IPS-18a (cell line): Measurements from ENCODE around the gene GFRA1.

Experiments
- H3K27ac ChIP-seq: one replicate; pipeline ENCODE4 v1.5.1; 2013; ENCODE audit warnings: low read length
- H3K27me3 ChIP-seq: one replicate; pipeline ENCODE4 v1.6.1; 2013; ENCODE audit warnings: mild to moderate bottlenecking, low read length; ENCODE audit not compliant: control insufficient read depth, insufficient read depth
- H3K36me3 ChIP-seq: one replicate; pipeline ENCODE4 v1.6.1; 2013; ENCODE audit warnings: low read depth, low read length; ENCODE audit not compliant: control insufficient read depth
- H3K4me1 ChIP-seq: one replicate; pipeline ENCODE4 v1.6.1; 2013; ENCODE audit warnings: low read depth, low read length; ENCODE audit not compliant: control insufficient read depth
- H3K4me3 ChIP-seq: one replicate; pipeline ENCODE4 v1.5.1; 2013; ENCODE audit warnings: low read length
- H3K9ac ChIP-seq: one replicate; pipeline ENCODE4 v1.6.1; 2013; ENCODE audit warnings: mild to moderate bottlenecking, low read length, moderate library complexity
- H3K9me3 ChIP-seq: one replicate; pipeline ENCODE4 v1.6.1; 2013; ENCODE audit warnings: low read depth, low read length; ENCODE audit not compliant: control insufficient read depth

Gene GFRA1

DNA sequence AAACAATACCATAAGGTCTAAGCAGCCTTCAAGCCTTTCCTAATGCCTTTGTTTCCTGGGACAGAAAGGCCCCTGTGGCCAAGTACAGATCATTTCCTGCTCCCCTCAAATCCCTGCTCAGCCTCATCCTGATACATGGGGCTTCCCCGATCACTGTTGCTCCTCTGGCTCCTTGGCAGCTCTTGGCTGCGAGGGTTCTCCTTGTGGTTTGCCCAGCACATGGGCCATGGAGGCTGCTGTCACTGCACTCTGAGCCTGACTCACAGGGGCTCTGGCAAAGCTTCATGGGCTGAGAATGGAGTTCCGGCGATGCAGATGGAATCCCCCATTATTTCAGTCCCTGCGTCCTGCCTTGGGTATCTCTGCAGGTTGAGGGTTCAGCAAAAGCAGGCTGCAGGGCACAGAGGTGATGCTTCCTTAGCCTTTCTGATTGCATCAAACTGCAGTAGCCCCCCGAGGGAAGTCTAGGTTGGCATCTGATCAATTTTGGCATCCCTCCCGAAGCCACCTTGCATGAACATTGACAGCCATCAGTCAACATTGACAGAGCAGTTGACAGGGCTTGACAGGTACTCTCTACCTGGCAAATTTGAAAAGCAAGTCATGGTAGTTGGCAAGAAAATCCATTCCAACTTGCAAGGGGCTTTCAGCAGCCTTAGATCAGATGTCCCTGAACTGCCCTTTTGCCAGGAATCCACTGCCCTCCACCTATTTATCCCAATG is 168.6 kb downstream of the GFRA1 start:
- H3K9me3 ChIP-seq, result no peaks in the 10 kb centered on the region
- H3K27me3 ChIP-seq, result no peaks in the 10 kb centered on the region
- no peak overlapping the region for H3K4me3 ChIP-seq
- H3K9ac ChIP-seq, result no peak overlapping the region
- no peaks in the 10 kb centered on the region for H3K36me3 ChIP-seq
- no peaks in the 10 kb centered on the region for H3K4me1 ChIP-seq
- no peak overlapping the region for H3K27ac ChIP-seq

- H3K4me3 ChIP-seq, result no peak overlapping the region
Observed at GRCh38 chr10:116103668-116104067, 169.3 kb downstream of the GFRA1 start.

GRCh38 chr10:116101616-116102315 is 171.2 kb downstream of the GFRA1 start:
- H3K27ac ChIP-seq, result no peak overlapping the region
- H3K4me3 ChIP-seq, result no peak overlapping the region
- no peaks in the 10 kb centered on the region for H3K27me3 ChIP-seq
- no peak overlapping the region for H3K9ac ChIP-seq
- peaks cover 4% of the 10 kb centered on the region for H3K4me1 ChIP-seq
- H3K9me3 ChIP-seq, result no peaks in the 10 kb centered on the region
- no peaks in the 10 kb centered on the region for H3K36me3 ChIP-seq

More at GRCh38 chr10:116103668-116104067, 169.3 kb downstream of the GFRA1 start:
- no peak overlapping the region for H3K9ac ChIP-seq
- H3K27me3 ChIP-seq, result no peaks in the 10 kb centered on the region
- H3K27ac ChIP-seq, result no peak overlapping the region
- H3K4me1 ChIP-seq, result no peaks in the 10 kb centered on the region
- H3K9me3 ChIP-seq, result no peaks in the 10 kb centered on the region
- H3K36me3 ChIP-seq, result no peaks in the 10 kb centered on the region

GRCh38 chr10:116100984-116101383 is 172.0 kb downstream of the GFRA1 start:
- H3K4me3 ChIP-seq, result no peak overlapping the region
- no peak overlapping the region for H3K9ac ChIP-seq
- peaks cover 7% of the 10 kb centered on the region for H3K4me1 ChIP-seq
- no peaks in the 10 kb centered on the region for H3K9me3 ChIP-seq
- no peak overlapping the region for H3K27ac ChIP-seq
- no peaks in the 10 kb centered on the region for H3K36me3 ChIP-seq
- no peaks in the 10 kb centered on the region for H3K27me3 ChIP-seq

DNA sequence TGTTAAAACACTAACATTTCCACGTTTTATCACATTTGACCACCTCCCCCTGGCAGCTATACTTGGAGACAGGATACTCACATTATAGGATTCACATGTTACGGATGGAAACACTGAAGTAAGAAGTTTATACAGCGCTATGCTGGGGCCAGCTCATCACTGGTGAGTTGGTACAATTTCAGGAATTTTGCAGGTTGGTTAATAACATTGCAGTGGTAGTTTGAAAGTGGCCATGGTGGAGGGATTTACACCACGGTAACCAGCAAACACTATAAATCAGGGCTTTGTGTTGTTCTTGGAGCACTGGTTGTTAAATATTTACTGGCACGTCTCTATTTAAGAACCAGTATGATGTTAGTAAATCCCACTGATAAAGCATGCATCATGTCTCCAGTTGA is 174.0 kb downstream of the GFRA1 start:
- H3K4me3 ChIP-seq, result no peak overlapping the region
- peaks cover 7% of the 10 kb centered on the region for H3K4me1 ChIP-seq
- H3K9me3 ChIP-seq, result no peaks in the 10 kb centered on the region
- H3K27me3 ChIP-seq, result no peaks in the 10 kb centered on the region
- H3K27ac ChIP-seq, result no peak overlapping the region
- H3K9ac ChIP-seq, result no peak overlapping the region
- H3K36me3 ChIP-seq, result no peaks in the 10 kb centered on the region

- no peaks in the 10 kb centered on the region for H3K36me3 ChIP-seq
- H3K4me3 ChIP-seq, result no peak overlapping the region
- H3K27me3 ChIP-seq, result no peaks in the 10 kb centered on the region
- H3K4me1 ChIP-seq, result peaks cover 7% of the 10 kb centered on the region
- H3K9ac ChIP-seq, result no peak overlapping the region
- H3K27ac ChIP-seq, result no peak overlapping the region
- no peaks in the 10 kb centered on the region for H3K9me3 ChIP-seq
Observed at GRCh38 chr10:116098411-116099022, 174.5 kb downstream of the GFRA1 start.

- Histone ChIP-seq H3K4me3 (no peak overlapping the region), H3K36me3 (no peaks in the 10 kb centered on the region), H3K9ac (no peak overlapping the region), H3K27ac (no peak overlapping the region), H3K4me1 (peaks cover 7% of the 10 kb centered on the region), H3K9me3 (no peaks in the 10 kb centered on the region), H3K27me3 (no peaks in the 10 kb centered on the region)
Observed at GRCh38 chr10:116097239-116097784, 175.7 kb downstream of the GFRA1 start.

- Histone ChIP-seq H3K4me3 (no peak overlapping the region), H3K9me3 (no peaks in the 10 kb centered on the region), H3K9ac (no peak overlapping the region), H3K36me3 (no peaks in the 10 kb centered on the region), H3K27me3 (no peaks in the 10 kb centered on the region), H3K4me1 (peaks cover 7% of the 10 kb centered on the region), H3K27ac (no peak overlapping the region)
Observed at GRCh38 chr10:116096526-116096925, 176.5 kb downstream of the GFRA1 start.

GRCh38 chr10:116094356-116094755 is 178.7 kb downstream of the GFRA1 start:
- H3K4me1 ChIP-seq, result peaks cover 7% of the 10 kb centered on the region
- H3K4me3 ChIP-seq, result no peak overlapping the region
- no peaks in the 10 kb centered on the region for H3K9me3 ChIP-seq
- no peak overlapping the region for H3K27ac ChIP-seq
- H3K27me3 ChIP-seq, result no peaks in the 10 kb centered on the region
- H3K36me3 ChIP-seq, result no peaks in the 10 kb centered on the region
- H3K9ac ChIP-seq, result no peak overlapping the region

- Histone ChIP-seq H3K9ac (no peak overlapping the region), H3K4me3 (no peak overlapping the region), H3K36me3 (no peaks in the 10 kb centered on the region), H3K9me3 (no peaks in the 10 kb centered on the region), H3K27me3 (no peaks in the 10 kb centered on the region), H3K27ac (no peak overlapping the region), H3K4me1 (peaks cover 7% of the 10 kb centered on the region)
Observed at GRCh38 chr10:116093031-116093430, 180.0 kb downstream of the GFRA1 start.

GRCh38 chr10:116088985-116089384 is 184.0 kb downstream of the GFRA1 start:
- no peak overlapping the region for H3K9ac ChIP-seq
- no peaks in the 10 kb centered on the region for H3K36me3 ChIP-seq
- no peaks in the 10 kb centered on the region for H3K4me1 ChIP-seq
- no peaks in the 10 kb centered on the region for H3K27me3 ChIP-seq
- no peak overlapping the region for H3K27ac ChIP-seq
- H3K4me3 ChIP-seq, result no peak overlapping the region
- no peaks in the 10 kb centered on the region for H3K9me3 ChIP-seq
